HTR-8/SVneo (cell line): ENCODE results near the gene ZNF446.
"Not testable (repeated sequence)": the region's sequence is repeated elsewhere in the genome, so short reads cannot be mapped to it uniquely, and the experiment has no call there.

Source experiments
- DNase-seq: peaks from one replicate; pipeline ENCODE4 v3.0.0; 2011; ENCODE audit warnings: low spot score, mixed read lengths; ENCODE audit not compliant: insufficient read length
- FAIRE-seq: peaks from 2 replicates; lab custom pipeline; 2011; peaks lifted over from hg19 to GRCh38; lab: Jason Lieb, UNC

The ZNF446 gene

DNA sequence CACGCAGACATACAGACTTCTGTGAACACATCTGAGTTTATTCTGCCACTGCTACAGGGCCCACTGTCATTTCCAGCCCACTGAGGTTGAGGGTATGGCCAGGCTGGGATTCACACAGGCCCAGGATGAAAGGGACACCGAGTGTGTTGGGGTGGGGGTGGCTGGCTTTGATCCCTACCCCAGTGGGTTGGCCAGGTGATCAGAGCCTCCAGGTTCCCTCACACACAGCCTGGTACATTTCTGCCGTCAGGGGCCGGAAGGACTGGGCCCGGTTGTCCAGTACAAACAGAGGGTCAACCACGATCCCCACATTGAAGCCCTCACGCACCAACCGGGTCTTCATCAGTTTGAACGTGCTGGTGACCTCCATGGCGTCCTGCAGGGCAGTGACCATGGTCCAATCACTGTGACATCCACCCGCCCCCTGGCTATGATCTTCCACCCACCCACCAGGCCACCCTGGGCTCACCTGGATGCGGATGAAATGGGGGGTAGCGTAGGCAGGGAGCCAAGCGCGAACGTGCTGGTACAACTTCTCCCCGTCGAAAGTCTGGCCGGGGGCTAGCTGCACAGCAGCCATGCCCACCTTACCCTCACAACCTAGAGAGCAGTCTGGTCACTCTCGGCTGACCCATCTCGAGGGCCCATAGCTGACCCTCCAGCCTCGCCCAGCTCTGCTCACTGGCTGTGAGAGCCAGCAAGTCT, 22.3 kb downstream of the ZNF446 start:
- FAIRE-seq: no peak

DNA sequence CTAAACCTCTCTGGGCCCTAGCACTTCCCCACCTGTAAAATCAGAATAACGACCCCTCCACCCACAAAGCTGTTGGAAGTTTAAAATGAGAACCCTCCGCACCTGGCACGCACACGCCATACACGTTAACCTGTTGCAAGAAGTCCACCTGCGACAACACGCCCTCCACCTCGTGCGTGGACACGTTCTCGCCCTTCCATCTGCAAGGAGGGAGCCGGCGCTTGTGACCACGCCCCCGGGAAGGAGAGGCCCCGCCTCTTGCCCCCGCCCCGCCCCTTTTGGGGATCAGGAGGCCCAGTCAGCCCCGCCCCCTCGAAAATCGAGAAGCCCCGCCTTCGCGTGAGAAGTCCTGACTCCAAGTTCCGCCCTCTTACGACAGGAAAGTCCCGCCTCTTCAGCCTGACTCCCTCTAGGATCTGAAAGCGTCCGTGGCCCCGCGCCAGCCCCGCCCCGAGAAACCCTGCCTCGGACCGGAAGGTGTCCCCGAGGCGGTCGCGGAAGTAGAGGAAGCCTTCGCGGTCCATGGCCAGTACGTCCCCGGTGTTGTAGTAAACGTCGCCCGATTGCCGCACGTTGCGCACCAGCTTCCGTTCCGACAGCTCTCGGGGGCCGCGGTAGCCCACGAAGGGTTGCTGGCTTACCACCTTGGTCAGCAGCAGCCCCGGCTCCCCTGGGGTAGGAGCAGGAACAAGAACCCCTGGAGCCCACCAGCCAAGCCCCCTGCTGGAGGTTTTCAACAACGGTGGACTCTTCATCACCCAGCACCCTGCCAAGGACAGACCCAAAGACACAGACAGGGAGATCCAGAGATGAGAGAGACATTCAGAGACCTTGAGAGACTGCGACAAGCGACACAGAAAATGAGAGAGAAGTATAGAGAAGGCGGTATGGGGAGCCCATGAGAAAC, 23.1 kb downstream of the ZNF446 start:
- DNase-seq (peak; percentile 95), FAIRE-seq (peak; percentile 55)

More for the DNA sequence above, 22.3 kb downstream of the ZNF446 start:
- DNase-seq: no peak

DNA sequence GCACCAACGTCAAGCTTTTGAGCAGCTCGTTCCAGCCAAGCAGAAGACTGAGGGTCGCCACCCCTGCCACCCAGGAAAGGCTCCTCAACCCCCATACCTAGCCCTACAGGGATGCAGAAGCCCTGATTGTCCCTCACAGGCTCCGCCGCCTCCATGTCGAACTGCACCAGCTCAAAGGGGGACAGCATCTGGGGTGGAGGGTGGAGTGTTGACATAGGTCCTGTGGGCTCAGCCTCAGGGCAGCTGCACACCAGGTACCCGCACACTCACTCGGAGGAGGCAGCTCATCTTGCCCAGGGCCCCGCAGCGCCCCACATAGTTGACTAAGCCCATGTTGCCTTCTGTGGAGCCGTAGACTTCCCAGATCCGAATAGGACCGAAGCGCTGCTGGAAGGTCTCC, 24.1 kb downstream of the ZNF446 start:
- FAIRE-seq (no peak), DNase-seq (no peak)

DNA sequence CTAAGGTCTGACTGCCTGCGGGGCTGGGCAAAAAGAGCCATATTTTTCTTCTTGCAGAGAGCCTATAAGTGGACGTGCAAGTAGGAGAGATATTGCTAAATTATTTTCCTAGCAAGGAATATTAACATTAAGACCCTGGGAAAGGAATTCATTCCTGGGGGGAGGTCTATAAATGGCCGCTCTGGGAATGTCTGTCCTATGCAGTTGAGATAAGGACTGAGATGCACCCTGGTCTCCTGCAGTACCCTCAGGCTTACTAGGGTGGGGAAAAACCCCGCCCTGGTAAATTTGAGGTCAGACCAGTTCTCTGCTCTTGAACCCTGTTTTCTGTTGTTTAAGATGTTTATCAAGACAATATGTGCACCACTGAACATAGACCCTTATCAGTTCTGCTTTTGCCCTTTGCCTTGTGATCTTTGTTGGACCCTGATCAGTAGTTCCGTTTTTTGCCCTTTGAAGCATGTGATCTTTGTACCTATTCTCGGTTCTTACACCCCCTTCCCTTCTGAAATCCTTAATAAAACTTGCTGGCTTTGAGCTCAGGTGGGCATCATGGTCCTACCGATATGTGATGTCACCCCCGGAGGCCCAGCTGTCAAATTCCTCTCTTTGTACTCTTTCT, 31.6 kb downstream of the ZNF446 start:
- FAIRE-seq, DNase-seq: not testable (repeated sequence)

GRCh38 chr19:58509731-58510083, 33.6 kb downstream of the ZNF446 start:
- DNase-seq (no peak), FAIRE-seq (no peak)

- DNase-seq (no peak), FAIRE-seq (no peak)
Measured at GRCh38 chr19:58510084-58510862, 34.1 kb downstream of the ZNF446 start.

DNA sequence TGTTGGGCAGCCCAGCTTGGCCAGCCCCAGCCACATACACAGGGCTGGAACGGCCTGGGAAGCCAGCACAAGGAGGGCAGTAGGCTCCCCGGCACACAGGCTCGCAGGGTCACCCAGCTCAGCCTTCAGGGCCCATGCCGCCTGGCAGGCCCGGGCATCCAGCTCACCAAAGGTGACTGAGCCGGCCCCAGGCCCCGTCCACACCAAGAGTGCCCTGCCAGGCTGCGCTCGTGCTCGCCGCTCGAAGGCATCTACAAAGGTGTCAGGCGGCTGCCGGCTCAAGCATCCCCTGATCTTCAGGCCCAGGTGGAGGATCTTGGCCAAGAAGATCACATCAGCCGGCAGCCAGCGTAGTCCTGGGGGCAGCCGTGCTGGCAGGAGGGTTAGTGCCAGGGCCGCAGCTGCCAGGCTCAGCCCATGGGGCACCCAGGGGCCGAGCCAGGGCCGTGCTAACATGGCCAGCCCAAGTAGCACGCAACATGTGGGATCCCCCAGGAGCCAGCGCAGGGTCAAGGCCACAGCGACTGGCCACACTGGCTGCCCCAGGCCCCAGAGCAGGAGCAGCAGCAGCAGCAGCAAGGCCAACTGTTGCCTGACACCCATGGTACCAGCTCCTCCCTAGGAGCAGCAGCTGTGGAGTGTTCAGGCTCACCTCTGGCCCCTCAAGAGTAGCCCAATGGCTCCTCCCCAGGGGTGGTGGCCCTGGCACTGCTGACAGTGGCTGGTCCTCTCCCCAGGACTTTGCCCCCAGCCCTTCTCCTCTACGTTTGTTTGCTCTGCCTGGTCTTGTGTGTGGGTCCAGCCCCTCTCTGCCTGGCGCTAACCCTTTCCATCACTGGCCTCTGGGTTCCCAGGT, 35.4 kb downstream of the ZNF446 start, which contains the start of gene SLC27A5:
TSS of gene SLC27A5 (minus strand) at position 640 of the 856 bp plus-strand sequence. CDS start at position 603, 37 bp downstream.
- no peak for FAIRE-seq
- no peak for DNase-seq

GRCh38 chr19:58513213-58513693, 37.1 kb downstream of the ZNF446 start:
- no peak for FAIRE-seq
- DNase-seq: no peak

DNA sequence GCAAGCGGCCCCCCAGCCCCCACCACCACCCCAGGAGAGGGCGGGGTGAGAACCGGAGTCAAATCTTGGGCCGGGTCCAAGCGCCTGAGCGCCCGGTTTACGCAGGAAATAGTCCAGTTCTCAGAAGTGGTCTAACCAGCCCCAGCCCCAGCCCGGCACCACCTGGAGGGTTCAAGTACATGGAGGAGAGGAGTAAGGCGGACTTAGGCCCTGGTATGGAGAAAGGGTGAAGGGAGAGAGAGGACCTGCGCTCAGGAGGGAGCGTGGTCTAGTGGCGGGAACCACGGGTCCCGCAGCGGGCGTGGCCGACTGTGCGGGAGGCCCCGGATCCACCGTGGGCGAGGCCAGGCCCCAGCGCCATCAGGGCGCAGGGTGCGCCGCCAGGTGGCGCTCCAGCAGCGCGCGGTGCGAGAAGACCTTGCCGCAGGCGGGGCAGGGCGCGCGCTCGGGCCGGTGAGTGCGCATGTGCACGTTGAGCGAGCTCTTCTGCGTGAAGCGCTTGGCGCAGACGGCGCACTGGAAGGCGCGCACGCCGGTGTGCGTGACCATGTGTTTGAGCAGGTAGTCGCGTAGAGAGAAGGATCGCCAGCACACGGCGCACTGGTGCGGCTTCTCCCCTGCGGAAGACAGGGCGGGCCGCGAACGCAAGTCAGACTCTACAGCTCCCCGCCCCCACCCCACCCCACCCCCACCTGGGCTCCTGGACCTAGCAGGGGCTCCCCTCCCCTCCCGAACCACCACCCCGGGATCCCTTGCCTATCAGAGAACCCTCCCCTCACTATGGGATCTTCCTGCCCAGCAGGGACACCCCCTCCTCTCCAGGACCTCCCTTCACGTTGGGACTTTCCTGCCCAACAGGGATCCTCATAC, 37.8 kb downstream of the ZNF446 start:
- DNase-seq: no peak
- FAIRE-seq: no peak

GRCh38 chr19:58514564-58515022, 38.4 kb downstream of the ZNF446 start:
- no peak for FAIRE-seq

DNA sequence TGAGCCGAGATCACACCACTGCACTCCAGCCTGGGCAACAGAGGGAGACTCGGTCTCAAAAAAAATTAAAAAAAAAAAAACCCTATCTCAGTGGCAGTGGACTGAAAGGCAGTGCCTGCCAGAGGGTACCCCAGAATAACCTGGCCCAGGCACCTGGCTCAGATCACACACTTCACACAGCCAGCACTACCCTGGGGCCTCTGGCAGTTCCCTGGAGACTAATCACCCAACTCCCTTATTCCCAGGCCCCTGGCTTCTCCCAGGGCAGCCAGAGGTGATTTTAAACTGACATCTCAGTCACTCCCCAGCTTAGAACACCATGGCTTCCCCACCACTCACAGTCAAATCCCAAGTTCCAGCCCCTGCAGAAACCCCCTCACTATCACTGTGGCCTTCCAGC, 39.1 kb downstream of the ZNF446 start:
- DNase-seq: no peak
- FAIRE-seq: no peak

More at GRCh38 chr19:58514564-58515022, 38.4 kb downstream of the ZNF446 start:
- DNase-seq: no peak

GRCh38 chr19:58516246-58516836, 40.2 kb downstream of the ZNF446 start:
- DNase-seq: no peak
- no peak for FAIRE-seq

- no peak for FAIRE-seq
- no peak for DNase-seq
Measured at GRCh38 chr19:58516964-58517833, 41.0 kb downstream of the ZNF446 start.

DNA sequence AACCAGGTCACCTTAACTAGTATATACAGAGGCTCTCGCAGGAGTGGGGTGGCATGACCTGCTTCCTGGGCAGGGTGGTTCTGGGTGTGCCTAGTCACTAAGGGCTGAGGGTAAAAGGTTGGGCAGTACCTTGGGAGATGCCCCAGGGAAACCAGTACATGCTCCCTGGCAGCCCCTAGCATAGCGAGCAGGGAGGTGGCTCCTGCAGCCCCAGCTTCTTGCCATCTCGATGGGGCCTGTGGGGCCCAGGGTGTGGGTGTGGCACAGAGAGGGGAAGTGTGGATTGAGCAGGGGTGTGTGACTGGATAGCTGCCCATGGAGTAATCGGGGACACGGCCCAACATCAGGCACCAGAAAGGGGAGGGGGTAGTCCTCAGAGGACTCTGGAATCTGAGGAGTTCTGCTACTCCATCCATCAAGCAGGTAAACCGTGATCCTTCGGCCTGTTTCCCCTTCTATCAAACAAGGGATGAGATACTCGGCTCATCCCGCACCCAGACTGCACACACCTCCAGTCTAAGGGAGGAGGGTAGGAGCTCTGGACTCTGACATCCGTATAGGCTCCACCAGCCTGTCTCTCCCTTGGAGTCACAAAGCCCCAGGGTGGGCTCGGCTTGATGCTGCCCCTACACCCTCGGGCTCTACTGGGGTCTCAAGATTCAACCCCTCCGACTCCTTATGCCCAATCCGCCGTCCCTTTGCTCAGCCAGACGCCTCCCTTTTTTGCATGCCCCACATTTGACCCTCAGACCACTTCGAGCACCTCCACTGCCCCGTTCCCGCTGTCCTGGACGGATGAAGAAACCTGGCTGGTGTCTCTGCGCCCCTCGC, 42.3 kb downstream of the ZNF446 start:
- FAIRE-seq: no peak
- no peak for DNase-seq

DNA sequence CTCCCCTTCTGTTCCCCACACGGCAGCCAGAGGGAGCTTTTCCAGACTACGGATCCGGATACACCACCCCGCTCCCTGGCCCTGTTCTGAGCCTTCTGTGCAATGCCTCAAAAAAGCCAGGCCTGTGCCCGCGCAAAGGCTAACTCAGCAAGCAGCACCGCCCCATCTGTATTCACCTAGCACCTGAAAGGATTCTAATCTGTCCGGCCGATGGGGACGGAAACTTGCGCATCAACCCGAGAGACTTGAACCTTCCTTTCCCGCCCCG, 42.9 kb downstream of the ZNF446 start:
- peak; percentile 23 for FAIRE-seq
- peak; percentile 84 for DNase-seq
